Body of pancreas (tissue), 4 donors: ENCODE measurements around the gene ADAMTSL2. TPM values are rescaled to one million over a fixed set of nuclear protein-coding genes. Genes with fewer than 3 reads are reported as not detected.

Experiments used
- ATAC-seq: fragments of 150-250 bp; one replicate; pipeline ENCODE4 v1.9.1; 2016
- DNase-seq, 4 donors: peaks; one replicate each; pipeline ENCODE4 v3.0.0-alpha.2; 2019
- H3K27ac ChIP-seq, 4 donors: fragments of 200-600 bp; sonication (generic); 1 replicate in 3 of 4; 2 replicates in 1 of 4; pipeline versions ENCODE4 v1.5.1 to v1.6.1; 2016 to 2019; ENCODE audit warnings: mild to moderate bottlenecking in 1 of 4, mixed read lengths in 1 of 4, moderate library complexity in 1 of 4
- H3K27me3 ChIP-seq, 2 donors: fragments of 200-600 bp; sonication (generic); one replicate each; pipeline ENCODE4 v1.6.0; 2016; ENCODE audit warnings: mild to moderate bottlenecking in 1 of 2
- H3K36me3 ChIP-seq, 2 donors: fragments of 200-600 bp; sonication (generic); replicated peaks in 1 of 2; 2 replicates each; pipeline ENCODE4 v1.5.1; 2016; ENCODE audit warnings: low read depth in 2 of 2; ENCODE audit not compliant: insufficient read depth in 1 of 2
- H3K4me1 ChIP-seq: fragments of 200-600 bp; sonication (generic); one replicate; pipeline ENCODE4 v1.6.0; 2016
- H3K4me3 ChIP-seq, 2 donors: fragments of 200-600 bp; sonication (generic); 1 replicate in 1 of 2; 2 replicates in 1 of 2; pipeline ENCODE4 v1.5.1; 2016 to 2019
- H3K9me3 ChIP-seq, 3 donors: fragments of 200-600 bp; sonication (generic); 1 replicate in 2 of 3; 2 replicates in 1 of 3; pipeline ENCODE4 v1.5.1; 2016
- CTCF ChIP-seq, 7 experiments: fragments of 450-650 bp in 4 of 7; fragments of 200-600 bp in 3 of 7; sonication (generic) in 3 of 7; IDR thresholded peaks; one replicate each; pipeline ENCODE4 v1.5.1; 2016 to 2019; ENCODE audit warnings: antibody characterized with exemption in 7 of 7
- POLR2A ChIP-seq, 3 donors: fragments of 450-650 bp; IDR thresholded peaks; one replicate each; pipeline ENCODE4 v1.6.1; 2016; ENCODE audit warnings: antibody characterized with exemption in 3 of 3, mild to moderate bottlenecking in 2 of 3
- WGBS, 2 donors: methylation state at CpG; one replicate each; pipeline ENCODE4 v1.1.5; 2017; 5-methylcytosine and 5-hydroxymethylcytosine counted together
- intact Hi-C: fragments of 100-400 bp; cut with DNase I; formaldehyde crosslinking; loops from one replicate; pipeline ENCODE4 v1.15.1; 2023
- total RNA-seq, 2 donors: library from RNA; depleted of rRNA; stranded (reverse); fragments of >200 nt; gene quantifications; one replicate each; pipeline ENCODE4 v1.1.0, GENCODE V29; 2016

Gene ADAMTSL2
- total RNA-seq, 2 donors from 2014 or later: 4.2 to 21.8 TPM

DNA sequence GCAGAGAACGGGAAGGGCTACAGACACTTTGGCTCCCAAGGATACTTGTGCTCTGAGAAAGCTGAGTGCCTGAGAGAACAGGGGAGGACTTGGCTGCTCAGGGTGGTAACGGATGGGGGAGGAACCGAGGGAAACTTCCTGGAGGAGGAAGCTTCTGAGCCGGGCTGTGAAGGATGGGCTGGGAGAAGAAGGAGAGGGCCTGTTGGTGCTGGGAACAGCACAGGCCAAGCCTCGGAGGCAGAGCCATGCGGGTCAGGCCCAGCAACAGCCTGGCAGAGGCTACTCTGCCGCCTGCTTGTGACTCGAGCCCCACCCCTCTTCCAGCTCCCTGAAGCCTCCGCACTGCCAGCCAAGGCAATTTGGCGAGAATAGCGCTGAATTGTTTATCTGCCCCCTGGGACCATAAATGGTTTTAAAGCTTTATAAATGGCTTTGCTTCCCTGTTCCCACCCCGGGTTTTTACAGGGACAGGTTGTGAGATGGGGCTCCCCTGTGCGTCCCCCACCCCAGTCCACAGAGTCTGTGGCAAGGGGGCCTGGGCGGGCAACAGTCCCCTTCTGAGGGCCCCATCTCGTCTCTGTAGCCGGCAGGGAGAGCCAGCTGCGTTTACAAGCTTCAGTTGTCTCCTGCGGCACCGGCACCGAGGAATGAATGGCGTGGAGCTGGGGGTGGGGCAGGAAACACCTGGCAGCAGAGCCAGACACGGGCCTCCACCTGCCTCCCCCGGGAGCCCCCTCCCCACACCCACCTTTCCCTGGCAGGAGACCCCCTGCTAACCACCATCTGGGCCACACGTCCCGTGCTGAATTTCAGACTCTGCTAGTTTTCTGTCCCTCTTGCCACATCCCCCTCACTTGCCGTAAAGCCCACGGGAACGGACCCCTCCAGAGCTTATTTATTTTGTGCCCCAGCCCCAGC is 50.3 kb downstream of the ADAMTSL2 start:
- peak; percentile 20 for ATAC-seq
- intact Hi-C loops: no loop called here
- H3K27me3 ChIP-seq: peaks cover 0 to 12% of the 10 kb centered on the region in 2 donors
- no peak overlapping the region for H3K4me3 ChIP-seq
- WGBS, 2 donors: 18 to 22% methylated on average over 23 to 28 of the region's 28 CpGs
- no peak for DNase-seq
- no peak overlapping the region for H3K27ac ChIP-seq
- H3K4me1 ChIP-seq: no peaks in the 10 kb centered on the region
- H3K36me3 ChIP-seq: no peaks in the 10 kb centered on the region
- no peaks in the 10 kb centered on the region for H3K9me3 ChIP-seq
- TF ChIP-seq CTCF (IDR thresholded peaks at IDR 0.05) (no peak), POLR2A (IDR thresholded peaks at IDR 0.05) (no peak)

DNA sequence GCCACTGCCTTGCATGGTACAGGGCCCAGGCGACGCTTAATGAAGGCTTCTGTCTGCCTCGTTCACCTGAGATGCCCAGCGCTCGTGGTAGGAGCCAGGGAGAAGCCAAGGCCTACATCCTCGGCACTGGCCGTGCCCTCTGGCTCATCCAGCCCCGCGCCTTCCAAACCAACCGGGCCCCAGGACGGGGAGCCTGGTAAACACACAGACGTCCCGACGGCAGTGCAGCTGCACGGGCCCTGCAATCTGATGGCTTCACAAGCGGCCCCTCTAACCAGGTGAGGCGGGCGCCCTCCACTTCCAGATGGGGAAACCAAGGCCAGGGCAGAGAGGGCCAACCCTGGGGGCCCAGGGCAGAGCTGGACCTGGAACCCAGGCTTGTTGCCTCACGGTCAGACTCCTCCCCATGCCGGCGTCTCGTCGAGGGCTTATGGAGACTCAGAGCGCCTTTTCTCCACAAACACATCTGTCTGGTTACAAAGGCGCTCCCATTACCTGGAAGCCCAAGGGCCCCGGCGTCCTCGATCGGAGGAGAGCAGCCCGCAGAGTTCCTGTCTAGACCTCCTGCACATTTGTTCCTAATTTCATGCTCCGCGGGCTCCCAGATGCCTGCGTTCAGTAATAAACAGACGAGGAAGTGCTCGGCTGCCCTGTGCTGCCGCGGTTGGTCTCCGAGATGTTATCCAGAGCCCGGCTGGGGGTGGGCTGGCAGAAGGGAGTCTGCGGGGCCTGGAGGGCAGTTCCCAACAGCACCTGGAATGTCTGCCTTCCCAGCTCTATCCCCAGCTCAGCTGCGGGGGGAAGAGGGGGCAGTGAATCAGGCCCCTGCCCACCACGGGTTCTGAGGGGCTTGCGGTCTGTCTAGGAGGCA is 51.2 kb downstream of the ADAMTSL2 start:
- intact Hi-C loops: no loop called here
- no peak for TF ChIP-seq CTCF (IDR thresholded peaks at IDR 0.05)
- TF ChIP-seq POLR2A (IDR thresholded peaks at IDR 0.05): no peak
- no peak for ATAC-seq
- Histone ChIP-seq H3K27me3 (peaks cover 0 to 12% of the 10 kb centered on the region in 2 donors), H3K4me3 (no peak overlapping the region), H3K4me1 (no peaks in the 10 kb centered on the region), H3K36me3 (no peaks in the 10 kb centered on the region), H3K27ac (no peak overlapping the region), H3K9me3 (no peaks in the 10 kb centered on the region)
- 16 to 29% methylated on average over 26 to 43 of the region's 43 CpGs for WGBS, 2 donors
- DNase-seq: no peak

DNA sequence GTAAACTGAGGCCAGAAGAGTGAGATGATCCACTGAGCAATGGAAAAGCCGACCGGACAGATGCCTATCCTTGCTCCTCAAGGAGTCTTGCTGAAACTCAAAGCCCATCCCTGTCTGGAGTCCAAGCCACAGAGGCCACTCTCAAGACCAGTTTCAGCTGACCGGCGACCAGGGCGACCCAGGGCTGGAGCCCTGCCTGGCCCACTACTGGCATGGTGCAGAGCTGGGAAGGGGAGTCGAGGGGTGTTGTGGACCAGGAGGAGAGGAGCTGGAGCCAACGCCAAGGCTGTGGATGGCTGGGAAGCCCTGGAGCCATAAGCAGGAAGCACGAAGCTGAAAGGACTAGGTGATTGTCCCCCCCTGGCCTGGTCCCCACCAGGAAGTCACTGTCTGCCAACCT is 52.5 kb downstream of the ADAMTSL2 start:
- TF ChIP-seq POLR2A (IDR thresholded peaks at IDR 0.05) (no peak), CTCF (IDR thresholded peaks at IDR 0.05) (no peak)
- Histone ChIP-seq H3K36me3 (no peaks in the 10 kb centered on the region), H3K27me3 (peaks cover 0 to 12% of the 10 kb centered on the region in 2 donors), H3K9me3 (no peaks in the 10 kb centered on the region), H3K27ac (no peak overlapping the region), H3K4me1 (no peaks in the 10 kb centered on the region), H3K4me3 (no peak overlapping the region)
- ATAC-seq (no peak), DNase-seq (no peak)
- intact Hi-C loops: no loop called here
- WGBS, 2 donors: 67 to 73% methylated on average over 3 to 8 of the region's 8 CpGs

DNA sequence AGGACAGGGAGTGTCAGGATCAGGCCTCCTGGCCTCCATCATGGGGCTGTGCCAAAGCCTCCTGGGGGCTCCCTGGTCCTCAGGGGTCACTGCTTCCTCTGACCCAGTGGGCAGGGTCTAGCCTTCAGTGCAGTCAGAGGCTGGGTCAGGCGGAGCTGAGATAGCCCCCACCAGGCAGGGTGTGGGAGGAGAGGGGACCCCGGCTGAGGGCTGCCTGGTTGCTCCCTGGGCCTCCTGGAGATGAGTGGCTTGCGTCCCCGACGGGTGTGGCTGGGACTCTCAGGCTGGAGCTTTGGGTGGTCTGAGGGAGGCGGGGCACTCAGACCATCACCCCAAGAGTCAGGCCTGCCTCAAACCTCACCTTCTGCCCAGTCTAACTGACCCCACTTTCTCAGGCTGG is 53.0 kb downstream of the ADAMTSL2 start:
- ATAC-seq: no peak
- no peaks in the 10 kb centered on the region for H3K4me1 ChIP-seq
- 56% methylated on average over 6 of the region's 6 CpGs; no CpG with 5 or more reads in 1 of the 2 donors for WGBS, 2 donors
- H3K4me3 ChIP-seq: no peak overlapping the region
- no peak overlapping the region for H3K27ac ChIP-seq
- TF ChIP-seq CTCF (IDR thresholded peaks at IDR 0.05) (no peak), POLR2A (IDR thresholded peaks at IDR 0.05) (no peak)
- H3K36me3 ChIP-seq: no peaks in the 10 kb centered on the region
- no peak for DNase-seq
- peaks cover 0 to 12% of the 10 kb centered on the region in 2 donors for H3K27me3 ChIP-seq
- intact Hi-C loops: no loop called here
- H3K9me3 ChIP-seq: no peaks in the 10 kb centered on the region
